HG02852 (cell line): ENCODE data around the gene PRPF40A.

ENCODE experiments used
- ATAC-seq: cut with Tn5 transposase; IDR thresholded peaks from one replicate; pipeline ENCODE4 v1.9.1; 2021; ENCODE audit warnings: mild to moderate bottlenecking, moderate library complexity; ENCODE audit not compliant: unreplicated experiment

The PRPF40A gene

GRCh38 chr2:152655880-152656279 lies 61.4 kb downstream of the PRPF40A start:
- no peak for ATAC-seq

GRCh38 chr2:152651834-152652233 lies 65.4 kb downstream of the PRPF40A start:
- ATAC-seq: no peak

- no peak for ATAC-seq
Observed at GRCh38 chr2:152650768-152651371, 66.4 kb downstream of the PRPF40A start.

- no peak for ATAC-seq
Observed at GRCh38 chr2:152649997-152650396, 67.3 kb downstream of the PRPF40A start.

GRCh38 chr2:152648336-152648735 lies 68.9 kb downstream of the PRPF40A start:
- ATAC-seq: no peak

GRCh38 chr2:152647552-152647951 lies 69.7 kb downstream of the PRPF40A start:
- no peak for ATAC-seq

GRCh38 chr2:152646775-152647174 lies 70.5 kb downstream of the PRPF40A start:
- ATAC-seq: no peak

- ATAC-seq: no peak
Observed at GRCh38 chr2:152646264-152646663, 71.0 kb downstream of the PRPF40A start.

GRCh38 chr2:152644189-152644873 lies 72.9 kb downstream of the PRPF40A start:
- no peak for ATAC-seq

- no peak for ATAC-seq
Observed at GRCh38 chr2:152638590-152638989, 78.7 kb downstream of the PRPF40A start.

GRCh38 chr2:152638056-152638455 lies 79.2 kb downstream of the PRPF40A start:
- no peak for ATAC-seq

GRCh38 chr2:152637251-152637650 lies 80.0 kb downstream of the PRPF40A start:
- no peak for ATAC-seq

GRCh38 chr2:152635635-152636298 lies 81.5 kb downstream of the PRPF40A start:
- ATAC-seq: peak; percentile 63

- no peak for ATAC-seq
Observed at GRCh38 chr2:152632736-152633135, 84.5 kb downstream of the PRPF40A start.

GRCh38 chr2:152630466-152630865 lies 86.8 kb downstream of the PRPF40A start:
- no peak for ATAC-seq

GRCh38 chr2:152629202-152629601 lies 88.1 kb downstream of the PRPF40A start:
- no peak for ATAC-seq

- ATAC-seq: no peak
Observed at GRCh38 chr2:152627351-152627957, 89.8 kb downstream of the PRPF40A start.

GRCh38 chr2:152626911-152627339 lies 90.3 kb downstream of the PRPF40A start:
- ATAC-seq: no peak

GRCh38 chr2:152624805-152625204 lies 92.5 kb downstream of the PRPF40A start:
- ATAC-seq: no peak

GRCh38 chr2:152623775-152624174 lies 93.5 kb downstream of the PRPF40A start:
- ATAC-seq: no peak

GRCh38 chr2:152623076-152623740 lies 94.1 kb downstream of the PRPF40A start:
- no peak for ATAC-seq
